A549 (cell line): Measurements from ENCODE around the gene RPL23. TPM values are rescaled to one million over a fixed set of nuclear protein-coding genes. Genes with fewer than 3 reads are reported as not detected.

Experiments used
- ATAC-seq, 2 experiments: fragments of 200-7000 bp in 1 of 2; fragments of >200 bp in 1 of 2; cut with Nextera tagmentation in 1 of 2; cut with Tn5 transposase in 1 of 2; 3 replicates each; pipeline versions ENCODE4 v1.8.0 to v1.9.1; 2018 to 2020; ENCODE audit warnings: mild to moderate bottlenecking in 1 of 2, moderate library complexity in 1 of 2
- CTCF ChIA-PET: fragments of 300-600 bp; sonication (Branson Sonifier 250); formaldehyde crosslinking; extraction: SDS; loops from one replicate; lab custom pipeline; 2021; ENCODE audit warnings: antibody characterized with exemption, inconsistent platforms; lab: Yijun Ruan, JAX
- POLR2A ChIA-PET: fragments of 350-600 bp; formaldehyde crosslinking; extraction: SDS; loops from one replicate; lab custom pipeline; 2021; ENCODE audit warnings: antibody characterized with exemption, inconsistent platforms; lab: Yijun Ruan, JAX
- DNase-seq, 2 experiments: peaks; one replicate each; pipeline versions ENCODE4 v3.0.0 to v3.0.0-alpha.2; 2011 to 2016; ENCODE audit warnings: low read depth in 1 of 2, low spot score in 1 of 2
- FAIRE-seq: peaks from 2 replicates; lab custom pipeline; 2011; peaks lifted over from hg19 to GRCh38; lab: Jason Lieb, UNC
- H3K27ac ChIP-seq, 2 experiments: fragments of >200 bp; sonication (Bioruptor Twin); formaldehyde crosslinking; 3 replicates each; pipeline ENCODE4 v1.5.1; 2016 to 2017
- H3K4me1 ChIP-seq: fragments of >200 bp; sonication (Bioruptor Twin); formaldehyde crosslinking; 3 replicates; pipeline ENCODE4 v1.6.1; 2016
- H3K4me2 ChIP-seq: fragments of >200 bp; sonication (Bioruptor Twin); formaldehyde crosslinking; 3 replicates; pipeline ENCODE4 v1.6.1; 2016
- H3K4me3 ChIP-seq: fragments of >200 bp; sonication (Bioruptor Twin); formaldehyde crosslinking; 3 replicates; pipeline ENCODE4 v1.5.1; 2016
- H3K9me3 ChIP-seq: fragments of >200 bp; sonication (Bioruptor Twin); formaldehyde crosslinking; 3 replicates; pipeline ENCODE4 v1.6.1; 2016
- BHLHE40 ChIP-seq: IDR thresholded peaks from 2 replicates; pipeline ENCODE4 v1.6.1; 2012; ENCODE audit warnings: low read depth, low read length, inconsistent platforms
- CEBPB ChIP-seq, 2 experiments: fragments of >200 bp in 1 of 2; sonication (Bioruptor Twin) in 1 of 2; formaldehyde crosslinking in 1 of 2; IDR thresholded peaks; 2 replicates each; pipeline ENCODE4 v1.6.1; 2012 to 2016
- CHD2 ChIP-seq: fragments of 150-350 bp; IDR thresholded peaks from 2 replicates; pipeline ENCODE4 v1.6.1; 2014; ENCODE audit warnings: low read length; ENCODE audit not compliant: partially characterized antibody
- CHD4 ChIP-seq: fragments of 200-600 bp; sonication (generic); IDR thresholded peaks from 2 replicates; pipeline ENCODE4 v1.6.1; 2016; ENCODE audit warnings: antibody characterized with exemption, mild to moderate bottlenecking, borderline replicate concordance
- EHF ChIP-seq: fragments of 250-450 bp; sonication (Bioruptor Pico); IDR thresholded peaks from 2 replicates; pipeline ENCODE4 v1.5.0; 2020; ENCODE audit warnings: mild to moderate bottlenecking
- HDAC2 ChIP-seq: fragments of 200-600 bp; sonication (generic); IDR thresholded peaks from 2 replicates; pipeline ENCODE4 v1.6.1; 2016
- HOXB5 ChIP-seq: fragments of 250-450 bp; sonication (Bioruptor Pico); IDR thresholded peaks from 2 replicates; pipeline ENCODE4 v1.5.0; 2020; ENCODE audit warnings: mild to moderate bottlenecking, moderate library complexity
- JUN ChIP-seq, 2 experiments: fragments of >200 bp; sonication (Bioruptor Twin); formaldehyde crosslinking; IDR thresholded peaks; 2 replicates in 1 of 2; 3 replicates in 1 of 2; pipeline ENCODE4 v1.6.1; 2016 to 2017
- KDM5A ChIP-seq: fragments of 200-600 bp; sonication (generic); IDR thresholded peaks from 2 replicates; pipeline ENCODE4 v1.6.1; 2016; ENCODE audit warnings: antibody characterized with exemption, mild to moderate bottlenecking
- MAZ ChIP-seq: fragments of 150-350 bp; IDR thresholded peaks from 2 replicates; pipeline ENCODE4 v1.6.1; 2014; ENCODE audit warnings: antibody characterized with exemption, low read depth, low read length, borderline replicate concordance
- PHF8 ChIP-seq: fragments of 200-600 bp; sonication (generic); IDR thresholded peaks from 2 replicates; pipeline ENCODE4 v1.6.1; 2016; ENCODE audit warnings: low read depth, mild to moderate bottlenecking, antibody characterized with exemption, moderate library complexity, borderline replicate concordance
- POLR2A ChIP-seq: IDR thresholded peaks from 2 replicates; pipeline ENCODE4 v1.6.1; 2012; ENCODE audit warnings: mild to moderate bottlenecking, low read length
- RCOR1 ChIP-seq: fragments of 150-350 bp; IDR thresholded peaks from 2 replicates; pipeline ENCODE4 v1.6.1; 2014; ENCODE audit warnings: antibody characterized with exemption, low read length, low read depth
- RFX5 ChIP-seq: fragments of 450-650 bp; IDR thresholded peaks from 2 replicates; pipeline ENCODE4 v1.7.1; 2014; ENCODE audit warnings: antibody characterized with exemption, mild to moderate bottlenecking, moderate library complexity
- SMC3 ChIP-seq: fragments of >200 bp; sonication (Bioruptor Twin); formaldehyde crosslinking; IDR thresholded peaks from 3 replicates; pipeline ENCODE4 v1.6.1; 2018; ENCODE audit warnings: inconsistent platforms
- ZFP36 ChIP-seq: fragments of 450-650 bp; IDR thresholded peaks from 2 replicates; pipeline ENCODE4 v1.6.1; 2014; ENCODE audit warnings: borderline replicate concordance; ENCODE audit not compliant: partially characterized antibody
- WGBS: methylation state at CpG from one replicate; pipeline ENCODE4 v1.1.6; 2017; ENCODE audit errors: missing lambda C conversion rate; 5-methylcytosine and 5-hydroxymethylcytosine counted together
- polyA plus RNA-seq, 4 experiments: library from polyadenylated mRNA; depleted of rRNA in 3 of 4; stranded (reverse); fragments of >200 nt; fragmentation: RNase III in 1 of 4; extraction: RNeasy Plus Mini Kit Qiagen cat#74134 plus additional on column Dnase treatment in 1 of 4; gene quantifications; 2 replicates in 3 of 4; 3 replicates in 1 of 4; pipeline ENCODE4 v1.2.3, GENCODE V29; 2011 to 2017
- TF ChIP-seq, protein P1 (sequence below): fragments of 450-650 bp; IDR thresholded peaks from 2 replicates; pipeline ENCODE4 v1.6.1; 2014; ENCODE audit warnings: antibody characterized with exemption
- TF ChIP-seq, protein P2 (sequence below): fragments of >200 bp; sonication (Bioruptor Twin); formaldehyde crosslinking; IDR thresholded peaks from 2 replicates; pipeline ENCODE4 v1.6.1; 2016
- TF ChIP-seq, protein P3 (sequence below): fragments of >200 bp; sonication (Bioruptor Twin); formaldehyde crosslinking; IDR thresholded peaks from 3 replicates; pipeline ENCODE4 v1.5.1; 2016
- TF ChIP-seq, protein P4 (sequence below): fragments of 200-600 bp; sonication (generic); IDR thresholded peaks from 2 replicates; pipeline ENCODE4 v1.6.1; 2016; ENCODE audit warnings: antibody characterized with exemption, mild to moderate bottlenecking, moderate library complexity
- TF ChIP-seq, protein P5 (sequence below): IDR thresholded peaks from 2 replicates; pipeline ENCODE4 v1.6.1; 2012; ENCODE audit warnings: low read depth, borderline replicate concordance
- TF ChIP-seq, protein P6 (sequence below): IDR thresholded peaks from 2 replicates; pipeline ENCODE4 v1.6.1; 2012
- TF ChIP-seq, protein P7 (sequence below): IDR thresholded peaks from 2 replicates; pipeline ENCODE4 v1.6.1; 2012

The RPL23 gene
- polyA plus RNA-seq, 2 of the 4 experiments (the other 2 are of a cell fraction) = 2,715 to 2,969 TPM

DNA sequence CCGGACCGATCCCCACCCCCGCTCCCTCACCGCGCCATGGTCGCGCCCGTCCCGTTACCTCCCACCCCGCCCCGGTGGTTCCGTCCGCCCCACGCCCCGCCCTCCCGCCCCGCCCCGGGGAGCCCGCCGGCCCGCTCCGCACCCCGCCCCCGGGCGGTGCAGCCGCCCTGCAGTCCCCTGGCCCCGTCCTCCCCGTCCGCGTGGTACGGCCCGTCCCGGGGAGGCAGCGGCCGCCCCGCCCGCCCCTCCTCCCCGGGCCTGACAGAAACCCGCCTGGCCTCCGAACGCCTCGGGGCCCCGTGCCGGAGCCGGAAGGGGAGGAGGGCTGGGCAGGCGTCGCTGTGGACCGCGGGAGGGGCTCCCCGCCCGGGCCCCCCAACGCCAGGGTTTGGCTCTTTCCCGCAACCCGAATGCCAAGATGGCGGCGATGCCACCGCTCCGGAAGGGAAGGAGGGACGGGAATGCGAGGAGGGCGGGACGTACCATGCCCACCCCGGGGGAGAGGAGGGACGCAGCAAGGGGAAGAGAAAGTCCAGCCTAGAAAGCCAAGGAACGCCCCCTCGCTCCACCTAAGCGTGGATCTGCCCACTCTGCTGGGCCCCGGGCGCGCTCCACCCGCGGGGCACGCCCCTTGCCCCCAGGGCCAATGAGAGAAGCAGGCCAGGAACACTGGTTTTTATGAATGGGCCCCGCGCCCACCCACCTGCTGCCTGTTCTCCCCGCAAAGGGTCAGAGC, 53.9 kb downstream of the RPL23 start, which contains the start of gene PIP4K2B (continued):
- TF ChIP-seq, protein P1, sequence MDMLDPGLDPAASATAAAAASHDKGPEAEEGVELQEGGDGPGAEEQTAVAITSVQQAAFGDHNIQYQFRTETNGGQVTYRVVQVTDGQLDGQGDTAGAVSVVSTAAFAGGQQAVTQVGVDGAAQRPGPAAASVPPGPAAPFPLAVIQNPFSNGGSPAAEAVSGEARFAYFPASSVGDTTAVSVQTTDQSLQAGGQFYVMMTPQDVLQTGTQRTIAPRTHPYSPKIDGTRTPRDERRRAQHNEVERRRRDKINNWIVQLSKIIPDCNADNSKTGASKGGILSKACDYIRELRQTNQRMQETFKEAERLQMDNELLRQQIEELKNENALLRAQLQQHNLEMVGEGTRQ = no peak
- TF ChIP-seq CEBPB (IDR thresholded peaks at IDR 0.05) (no peak), RFX5 (peak; percentile 17; the same call in 1 of the 2 replicates), KDM5A (no peak), CHD2 (no peak), EHF (CRISPR knock-in tag) (no peak), ZFP36 (no peak), BHLHE40 (peak; percentile 69), SMC3 (no peak; the same call in 2 of the 3 replicates), HDAC2 (no peak), MAZ (no peak), PHF8 (peak; percentile 76; the same call in 1 of the 2 replicates), JUN (IDR thresholded peaks at IDR 0.05) (peak; percentile 95 to 99)
- TF ChIP-seq, protein P2, sequence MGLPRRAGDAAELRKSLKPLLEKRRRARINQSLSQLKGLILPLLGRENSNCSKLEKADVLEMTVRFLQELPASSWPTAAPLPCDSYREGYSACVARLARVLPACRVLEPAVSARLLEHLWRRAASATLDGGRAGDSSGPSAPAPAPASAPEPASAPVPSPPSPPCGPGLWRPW = no peak
- TF ChIP-seq, protein P3, sequence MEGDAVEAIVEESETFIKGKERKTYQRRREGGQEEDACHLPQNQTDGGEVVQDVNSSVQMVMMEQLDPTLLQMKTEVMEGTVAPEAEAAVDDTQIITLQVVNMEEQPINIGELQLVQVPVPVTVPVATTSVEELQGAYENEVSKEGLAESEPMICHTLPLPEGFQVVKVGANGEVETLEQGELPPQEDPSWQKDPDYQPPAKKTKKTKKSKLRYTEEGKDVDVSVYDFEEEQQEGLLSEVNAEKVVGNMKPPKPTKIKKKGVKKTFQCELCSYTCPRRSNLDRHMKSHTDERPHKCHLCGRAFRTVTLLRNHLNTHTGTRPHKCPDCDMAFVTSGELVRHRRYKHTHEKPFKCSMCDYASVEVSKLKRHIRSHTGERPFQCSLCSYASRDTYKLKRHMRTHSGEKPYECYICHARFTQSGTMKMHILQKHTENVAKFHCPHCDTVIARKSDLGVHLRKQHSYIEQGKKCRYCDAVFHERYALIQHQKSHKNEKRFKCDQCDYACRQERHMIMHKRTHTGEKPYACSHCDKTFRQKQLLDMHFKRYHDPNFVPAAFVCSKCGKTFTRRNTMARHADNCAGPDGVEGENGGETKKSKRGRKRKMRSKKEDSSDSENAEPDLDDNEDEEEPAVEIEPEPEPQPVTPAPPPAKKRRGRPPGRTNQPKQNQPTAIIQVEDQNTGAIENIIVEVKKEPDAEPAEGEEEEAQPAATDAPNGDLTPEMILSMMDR = no peak
- TF ChIP-seq, protein P4, sequence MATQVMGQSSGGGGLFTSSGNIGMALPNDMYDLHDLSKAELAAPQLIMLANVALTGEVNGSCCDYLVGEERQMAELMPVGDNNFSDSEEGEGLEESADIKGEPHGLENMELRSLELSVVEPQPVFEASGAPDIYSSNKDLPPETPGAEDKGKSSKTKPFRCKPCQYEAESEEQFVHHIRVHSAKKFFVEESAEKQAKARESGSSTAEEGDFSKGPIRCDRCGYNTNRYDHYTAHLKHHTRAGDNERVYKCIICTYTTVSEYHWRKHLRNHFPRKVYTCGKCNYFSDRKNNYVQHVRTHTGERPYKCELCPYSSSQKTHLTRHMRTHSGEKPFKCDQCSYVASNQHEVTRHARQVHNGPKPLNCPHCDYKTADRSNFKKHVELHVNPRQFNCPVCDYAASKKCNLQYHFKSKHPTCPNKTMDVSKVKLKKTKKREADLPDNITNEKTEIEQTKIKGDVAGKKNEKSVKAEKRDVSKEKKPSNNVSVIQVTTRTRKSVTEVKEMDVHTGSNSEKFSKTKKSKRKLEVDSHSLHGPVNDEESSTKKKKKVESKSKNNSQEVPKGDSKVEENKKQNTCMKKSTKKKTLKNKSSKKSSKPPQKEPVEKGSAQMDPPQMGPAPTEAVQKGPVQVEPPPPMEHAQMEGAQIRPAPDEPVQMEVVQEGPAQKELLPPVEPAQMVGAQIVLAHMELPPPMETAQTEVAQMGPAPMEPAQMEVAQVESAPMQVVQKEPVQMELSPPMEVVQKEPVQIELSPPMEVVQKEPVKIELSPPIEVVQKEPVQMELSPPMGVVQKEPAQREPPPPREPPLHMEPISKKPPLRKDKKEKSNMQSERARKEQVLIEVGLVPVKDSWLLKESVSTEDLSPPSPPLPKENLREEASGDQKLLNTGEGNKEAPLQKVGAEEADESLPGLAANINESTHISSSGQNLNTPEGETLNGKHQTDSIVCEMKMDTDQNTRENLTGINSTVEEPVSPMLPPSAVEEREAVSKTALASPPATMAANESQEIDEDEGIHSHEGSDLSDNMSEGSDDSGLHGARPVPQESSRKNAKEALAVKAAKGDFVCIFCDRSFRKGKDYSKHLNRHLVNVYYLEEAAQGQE = no peak

DNA sequence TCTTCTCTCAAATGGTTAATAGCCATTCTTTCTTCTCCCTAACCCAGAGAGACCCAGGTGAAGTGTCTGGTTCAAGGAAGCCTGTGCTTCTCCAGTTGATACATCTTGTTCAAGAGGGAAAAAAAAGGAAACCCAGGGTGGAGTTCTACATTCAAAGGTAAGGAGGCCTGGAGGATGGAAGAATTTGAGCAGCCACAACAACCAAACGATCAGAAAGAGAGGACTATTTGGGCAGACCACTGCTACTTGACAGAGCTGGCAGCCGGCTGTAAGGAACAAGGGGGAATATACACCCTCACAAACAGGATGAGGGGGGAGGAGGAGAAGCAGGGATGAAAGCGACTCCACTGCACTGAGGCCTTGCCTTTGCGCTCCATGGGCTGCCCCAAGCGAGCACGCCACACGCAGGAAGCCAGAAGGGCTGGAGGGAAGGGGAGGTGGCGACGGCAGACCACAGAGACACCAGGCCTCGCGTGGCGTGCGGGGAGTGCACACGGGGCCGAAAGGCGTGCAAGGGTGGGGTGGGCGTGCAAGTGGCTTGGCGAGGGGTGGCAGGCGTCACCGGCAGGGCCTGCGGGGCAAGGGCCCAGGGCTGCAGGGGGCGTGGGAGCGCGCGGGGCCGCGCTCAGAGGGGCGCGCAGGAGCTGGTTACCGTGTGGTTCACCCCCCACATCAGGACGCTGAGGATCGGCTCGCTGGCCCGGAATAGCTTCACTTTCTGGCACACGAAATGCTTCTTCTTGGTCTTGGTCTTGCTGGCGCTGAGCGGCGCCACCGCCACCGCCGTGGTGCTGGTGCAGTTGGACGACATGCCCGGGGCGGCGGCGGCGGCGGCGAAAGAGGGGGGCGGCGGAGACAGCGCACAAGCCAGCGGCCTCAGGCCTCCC, 54.7 kb downstream of the RPL23 start:
- CTCF ChIA-PET = interaction anchor here (0.6 to 3.2 kb wide), 6 partner anchors 11 to 122 kb away, joined by 3 to 17 read pairs (median 4); no protein-coding TSS in a partner anchor
- ATAC-seq (peak; percentile 43 to 46), FAIRE-seq (no peak), DNase-seq (peak; percentile 40 to 50)
- H3K4me2 ChIP-seq = peak overlapping the region; percentile 93
- H3K9me3 ChIP-seq = 0 out of 3 replicates have a peak, but pooled peaks cover 2% of the 10 kb centered on the region
- POLR2A ChIA-PET = interaction anchor here (0.6 to 1.5 kb wide), 6 partner anchors 24 to 71 kb away, joined by 3 to 4 read pairs (median 3); partner anchors contain the start of genes CWC25 and LASP1
- TF ChIP-seq RCOR1 (no peak), POLR2A (peak; percentile 23; the same call in 1 of the 2 replicates), HOXB5 (no peak), CHD4 (peak; percentile 50; the same call in 1 of the 2 replicates), KDM5A (0 out of 2 replicates have a peak, but pooled peaks have one; percentile 23)
- TF ChIP-seq, protein P5, sequence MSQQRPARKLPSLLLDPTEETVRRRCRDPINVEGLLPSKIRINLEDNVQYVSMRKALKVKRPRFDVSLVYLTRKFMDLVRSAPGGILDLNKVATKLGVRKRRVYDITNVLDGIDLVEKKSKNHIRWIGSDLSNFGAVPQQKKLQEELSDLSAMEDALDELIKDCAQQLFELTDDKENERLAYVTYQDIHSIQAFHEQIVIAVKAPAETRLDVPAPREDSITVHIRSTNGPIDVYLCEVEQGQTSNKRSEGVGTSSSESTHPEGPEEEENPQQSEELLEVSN = peak; percentile 20; the same call in 1 of the 2 replicates
- TF ChIP-seq, protein P6, sequence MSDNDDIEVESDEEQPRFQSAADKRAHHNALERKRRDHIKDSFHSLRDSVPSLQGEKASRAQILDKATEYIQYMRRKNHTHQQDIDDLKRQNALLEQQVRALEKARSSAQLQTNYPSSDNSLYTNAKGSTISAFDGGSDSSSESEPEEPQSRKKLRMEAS = peak; percentile 80; the same call in 1 of the 2 replicates
- TF ChIP-seq, protein P7, sequence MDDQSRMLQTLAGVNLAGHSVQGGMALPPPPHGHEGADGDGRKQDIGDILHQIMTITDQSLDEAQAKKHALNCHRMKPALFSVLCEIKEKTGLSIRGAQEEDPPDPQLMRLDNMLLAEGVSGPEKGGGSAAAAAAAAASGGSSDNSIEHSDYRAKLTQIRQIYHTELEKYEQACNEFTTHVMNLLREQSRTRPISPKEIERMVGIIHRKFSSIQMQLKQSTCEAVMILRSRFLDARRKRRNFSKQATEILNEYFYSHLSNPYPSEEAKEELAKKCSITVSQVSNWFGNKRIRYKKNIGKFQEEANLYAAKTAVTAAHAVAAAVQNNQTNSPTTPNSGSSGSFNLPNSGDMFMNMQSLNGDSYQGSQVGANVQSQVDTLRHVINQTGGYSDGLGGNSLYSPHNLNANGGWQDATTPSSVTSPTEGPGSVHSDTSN = peak; percentile 70; the same call in 1 of the 2 replicates
- peaks cover 27% of the 10 kb centered on the region for H3K4me1 ChIP-seq
- H3K27ac ChIP-seq = peak overlapping the region; percentile 92 to 98
- WGBS = 1% methylated on average over 46 of the region's 53 CpGs
- peak overlapping the region; percentile 91 for H3K4me3 ChIP-seq
